Natural killer cell (primary cell): ENCODE results near the gene EGR2. TPM values are rescaled to one million over a fixed set of nuclear protein-coding genes. Genes with fewer than 3 reads are reported as not detected.

Experiments
- ATAC-seq, 3 donors: fragments of 150-1000 bp in 2 of 3; fragments of 200-7000 bp in 1 of 3; cut with Tn5 transposase; 1 replicate in 1 of 3; 2 replicates in 2 of 3; pipeline ENCODE4 v1.10.0; 2021; ENCODE audit warnings: mild to moderate bottlenecking in 2 of 3, moderate library complexity in 2 of 3
- DNase-seq, 2 donors: peaks; one replicate each; pipeline versions ENCODE4 v3.0.0 to v3.0.0-alpha.2; 2013 to 2021; ENCODE audit warnings: mixed read lengths in 1 of 2
- H3K27ac ChIP-seq: one replicate; pipeline ENCODE4 v1.5.1; 2013; ENCODE audit warnings: mild to moderate bottlenecking, low read length
- H3K27me3 ChIP-seq: one replicate; pipeline ENCODE4 v1.6.1; 2013; ENCODE audit warnings: low read length; ENCODE audit not compliant: control insufficient read depth, insufficient read depth
- H3K36me3 ChIP-seq: one replicate; pipeline ENCODE4 v1.6.1; 2013; ENCODE audit warnings: low read length; ENCODE audit not compliant: control insufficient read depth, insufficient read depth
- H3K4me1 ChIP-seq: one replicate; pipeline ENCODE4 v1.6.1; 2013; ENCODE audit warnings: low read length; ENCODE audit not compliant: control insufficient read depth, insufficient read depth
- H3K4me3 ChIP-seq: one replicate; pipeline ENCODE4 v1.5.1; 2013; ENCODE audit warnings: low read length
- H3K9me3 ChIP-seq: one replicate; pipeline ENCODE4 v1.6.1; 2013; ENCODE audit warnings: low read length; ENCODE audit not compliant: control insufficient read depth, insufficient read depth
- H3K27ac Mint-ChIP-seq, 2 donors: one replicate each; pipeline ENCODE4 v1.8.0; 2022; ENCODE audit warnings: mild to moderate bottlenecking in 2 of 2, mixed read lengths in 2 of 2, moderate library complexity in 1 of 2
- H3K27me3 Mint-ChIP-seq, 2 donors: one replicate each; pipeline ENCODE4 v1.8.0; 2022; ENCODE audit warnings: low read depth in 2 of 2, mixed read lengths in 2 of 2
- H3K36me3 Mint-ChIP-seq: one replicate; pipeline ENCODE4 v1.8.0; 2022; ENCODE audit warnings: mixed read lengths
- H3K4me1 Mint-ChIP-seq, 2 donors: one replicate each; pipeline ENCODE4 v1.8.0; 2022; ENCODE audit warnings: mixed read lengths in 2 of 2
- H3K4me3 Mint-ChIP-seq: one replicate; pipeline ENCODE4 v1.8.0; 2022; ENCODE audit warnings: mild to moderate bottlenecking, moderate library complexity, mixed read lengths
- H3K9me3 Mint-ChIP-seq, 2 donors: one replicate each; pipeline ENCODE4 v1.8.0; 2022; ENCODE audit warnings: mixed read lengths in 2 of 2
- WGBS: methylation state at CpG from one replicate; pipeline ENCODE4 v1.1.7; 2013; ENCODE audit warnings: missing lambda C conversion rate; ENCODE audit not compliant: insufficient coverage; 5-methylcytosine and 5-hydroxymethylcytosine counted together
- intact Hi-C: fragments of 100-400 bp; cut with micrococcal nuclease; formaldehyde crosslinking; loops from one replicate; pipeline ENCODE4 v1.14.2; 2022
- total RNA-seq, 4 donors: library from RNA; stranded (reverse); fragments of 120-200 nt in 1 of 4; gene quantifications; one replicate each; pipeline versions ENCODE4 v1.2.3 to v1.2.4, GENCODE V29; 2013 to 2022
- TF ChIP-seq, protein P1 (sequence below): fragments of 200-600 bp; IDR thresholded peaks from one replicate; pipeline ENCODE4 v1.8.0; 2022; ENCODE audit warnings: antibody characterized with exemption

Gene EGR2
- total RNA-seq, 3 donors from 2014 or later (not counting 1 experiment from before 2014, with no cell fraction given) = 10.0 to 17.2 (median 12.8) TPM

DNA sequence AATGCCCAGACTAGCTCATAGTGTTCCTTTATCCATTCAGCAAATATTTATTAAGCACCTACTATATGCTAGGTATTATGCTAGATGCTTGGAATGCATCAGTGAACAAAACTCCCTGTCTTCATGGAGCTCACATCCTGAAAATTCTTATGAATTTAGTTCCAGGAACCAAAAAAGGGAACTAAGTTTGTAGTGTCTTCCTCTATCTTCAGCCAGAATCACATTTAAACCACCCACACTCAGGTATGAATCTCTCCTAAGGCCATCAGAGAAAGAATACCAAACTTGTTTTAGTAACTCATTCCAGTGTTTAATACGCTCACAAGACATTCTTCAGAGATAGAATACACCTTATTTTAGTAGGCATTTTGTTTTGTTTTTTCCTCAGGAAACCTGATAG, 10.1 kb upstream of the EGR2 start:
- Histone ChIP-seq H3K27me3 (no peaks in the 10 kb centered on the region), H3K4me3 (no peak overlapping the region), H3K4me1 (no peaks in the 10 kb centered on the region), H3K27ac (no peak overlapping the region), H3K36me3 (no peaks in the 10 kb centered on the region), H3K9me3 (no peaks in the 10 kb centered on the region)
- Mint-ChIP-seq H3K4me1 (no peaks in the 10 kb centered on the region), H3K27me3 (peaks cover under 1 to 4% of the 10 kb centered on the region in 2 donors), H3K36me3 (no peaks in the 10 kb centered on the region), H3K4me3 (no peak overlapping the region), H3K9me3 (no peaks in the 10 kb centered on the region), H3K27ac (no peak overlapping the region)
- intact Hi-C loops = no loop called here
- no peak for ATAC-seq
- WGBS = no CpG with 5 or more reads among the region's 1 CpG
- DNase-seq = no peak
- TF ChIP-seq, protein P1, sequence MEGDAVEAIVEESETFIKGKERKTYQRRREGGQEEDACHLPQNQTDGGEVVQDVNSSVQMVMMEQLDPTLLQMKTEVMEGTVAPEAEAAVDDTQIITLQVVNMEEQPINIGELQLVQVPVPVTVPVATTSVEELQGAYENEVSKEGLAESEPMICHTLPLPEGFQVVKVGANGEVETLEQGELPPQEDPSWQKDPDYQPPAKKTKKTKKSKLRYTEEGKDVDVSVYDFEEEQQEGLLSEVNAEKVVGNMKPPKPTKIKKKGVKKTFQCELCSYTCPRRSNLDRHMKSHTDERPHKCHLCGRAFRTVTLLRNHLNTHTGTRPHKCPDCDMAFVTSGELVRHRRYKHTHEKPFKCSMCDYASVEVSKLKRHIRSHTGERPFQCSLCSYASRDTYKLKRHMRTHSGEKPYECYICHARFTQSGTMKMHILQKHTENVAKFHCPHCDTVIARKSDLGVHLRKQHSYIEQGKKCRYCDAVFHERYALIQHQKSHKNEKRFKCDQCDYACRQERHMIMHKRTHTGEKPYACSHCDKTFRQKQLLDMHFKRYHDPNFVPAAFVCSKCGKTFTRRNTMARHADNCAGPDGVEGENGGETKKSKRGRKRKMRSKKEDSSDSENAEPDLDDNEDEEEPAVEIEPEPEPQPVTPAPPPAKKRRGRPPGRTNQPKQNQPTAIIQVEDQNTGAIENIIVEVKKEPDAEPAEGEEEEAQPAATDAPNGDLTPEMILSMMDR = no peak

DNA sequence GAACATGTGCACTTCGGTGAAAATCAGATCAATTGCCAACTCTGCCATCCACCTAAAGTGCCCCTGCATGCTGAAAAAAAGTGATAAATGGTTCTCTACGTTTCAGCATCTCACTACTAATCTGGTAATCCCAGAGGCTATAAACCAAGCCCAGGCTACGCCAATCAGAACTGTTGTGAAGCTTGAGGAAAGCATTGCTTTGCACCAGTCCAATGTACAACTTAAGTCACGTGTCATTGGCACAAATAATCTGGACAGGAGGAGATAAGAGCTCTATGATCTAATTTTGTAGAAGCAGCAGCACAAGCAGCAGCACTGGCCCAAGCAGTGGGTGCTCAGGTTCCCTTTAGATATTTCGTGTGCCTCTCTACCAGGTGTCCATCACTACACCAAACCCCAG, 4.4 kb upstream of the EGR2 start:
- no peaks in the 10 kb centered on the region for H3K9me3 Mint-ChIP-seq
- Histone ChIP-seq H3K4me3 (no peak overlapping the region), H3K9me3 (no peaks in the 10 kb centered on the region), H3K36me3 (no peaks in the 10 kb centered on the region), H3K27ac (no peak overlapping the region), H3K27me3 (peaks cover 15% of the 10 kb centered on the region), H3K4me1 (peaks cover 28% of the 10 kb centered on the region)
- no peak overlapping the region for H3K4me3 Mint-ChIP-seq
- no peak overlapping the region for H3K27ac Mint-ChIP-seq
- peaks cover 26 to 30% of the 10 kb centered on the region in 2 donors for H3K4me1 Mint-ChIP-seq
- no peak for ATAC-seq
- intact Hi-C loops = no loop called here
- peaks cover 22 to 31% of the 10 kb centered on the region in 2 donors for H3K27me3 Mint-ChIP-seq
- H3K36me3 Mint-ChIP-seq = no peaks in the 10 kb centered on the region
- TF ChIP-seq, protein P1 = no peak
- 82% methylated on average over 5 of the region's 5 CpGs for WGBS
- no peak for DNase-seq

DNA sequence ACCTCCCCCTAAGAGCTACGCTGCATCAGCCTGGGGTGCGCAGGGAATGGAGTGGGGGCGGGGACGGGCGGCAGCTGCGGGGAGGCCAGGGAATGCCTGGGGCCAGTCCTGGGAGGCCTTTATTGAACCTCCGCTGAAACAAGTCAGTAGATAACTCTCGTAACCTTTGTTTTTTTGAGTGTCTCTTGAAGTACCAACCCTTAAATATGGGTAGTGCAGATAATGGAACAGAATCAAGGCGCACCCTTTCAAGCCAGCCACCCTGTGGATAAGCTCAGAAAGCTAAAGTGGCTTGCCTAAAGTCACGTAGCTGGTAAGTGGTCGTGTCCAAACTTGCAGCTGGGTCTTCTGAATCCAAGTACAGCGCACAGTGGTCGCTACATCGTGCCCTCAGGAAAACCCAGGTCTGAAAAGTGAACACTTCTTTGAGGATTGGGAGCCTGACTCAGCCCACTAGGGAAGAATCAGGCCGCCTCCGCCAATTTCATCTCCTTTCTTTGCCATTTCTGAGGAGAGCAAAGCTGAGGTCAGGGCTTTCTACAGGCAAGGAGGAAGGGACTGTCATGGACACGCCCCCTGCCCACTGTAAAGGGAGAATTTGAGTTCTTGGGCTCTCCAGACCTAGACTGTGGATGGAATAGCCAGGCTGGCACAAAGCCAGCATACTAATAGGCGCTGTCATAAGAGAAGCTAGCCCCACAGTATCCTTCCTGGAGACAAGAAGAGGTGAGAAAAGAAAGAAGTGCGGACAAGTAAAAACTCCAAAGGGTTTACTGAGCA, 3.2 kb upstream of the EGR2 start:
- no peaks in the 10 kb centered on the region for H3K9me3 Mint-ChIP-seq
- WGBS = 50% methylated on average over 19 of the region's 19 CpGs
- peaks cover 38 to 43% of the 10 kb centered on the region in 2 donors for H3K4me1 Mint-ChIP-seq
- H3K27me3 ChIP-seq = peaks cover 22% of the 10 kb centered on the region
- no peaks in the 10 kb centered on the region for H3K36me3 ChIP-seq
- H3K27ac Mint-ChIP-seq = no peak overlapping the region
- DNase-seq (no peak), ATAC-seq (no peak)
- peaks cover 40% of the 10 kb centered on the region for H3K4me1 ChIP-seq
- H3K36me3 Mint-ChIP-seq = no peaks in the 10 kb centered on the region
- no peaks in the 10 kb centered on the region for H3K9me3 ChIP-seq
- no peak overlapping the region for H3K27ac ChIP-seq
- peak overlapping the region; percentile 57 for H3K4me3 Mint-ChIP-seq
- no peak overlapping the region for H3K4me3 ChIP-seq
- intact Hi-C loops = loop anchor here (5.0 kb wide), 2 partner anchors 313 to 382 kb away; partner anchors contain the start of gene NRBF2
- H3K27me3 Mint-ChIP-seq = peaks cover 22 to 32% of the 10 kb centered on the region in 2 donors
- TF ChIP-seq, protein P1 = no peak
